Measurements from ENCODE around the gene DGUOK. TPM values are rescaled to one million over a fixed set of nuclear protein-coding genes. Genes with fewer than 3 reads are reported as not detected.
A peak's percentile ranks its signal among the peaks of the same experiment; 100 is the strongest.
"Not testable (repeated sequence)": the region's sequence is repeated elsewhere in the genome, so short reads cannot be mapped to it uniquely, and the experiment has no call there.

Gene DGUOK
- total and polyA plus RNA-seq, 7 donors = 31.6 to 132 (median 48.1) TPM

DNA sequence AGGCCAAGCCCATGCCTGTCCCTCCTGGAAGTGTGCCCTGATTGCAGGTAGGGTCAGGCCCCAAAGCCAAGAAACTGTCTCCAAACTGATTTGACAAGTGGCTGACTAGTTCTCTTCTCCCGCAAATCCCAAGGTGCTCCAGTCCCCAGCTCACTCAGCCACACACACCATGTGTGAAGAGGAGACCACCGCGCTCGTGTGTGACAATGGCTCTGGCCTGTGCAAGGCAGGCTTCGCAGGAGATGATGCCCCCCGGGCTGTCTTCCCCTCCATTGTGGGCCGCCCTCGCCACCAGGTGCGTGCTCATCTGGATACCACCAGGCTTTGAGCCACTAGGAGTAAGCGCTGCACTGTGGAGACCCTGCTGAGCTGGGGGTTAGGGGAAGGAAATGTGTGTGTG lies 25.5 kb upstream of the DGUOK start:
- Histone ChIP-seq H3K36me3 (peaks cover 48 to 84% (median 56%) of the 10 kb centered on the region in 4 donors), H3K4me3 (peak overlapping the region in 3 of 4 donors; percentile 58 to 79 (median 75)), H3K9me3 (no peaks in the 10 kb centered on the region), H3K27ac (peak overlapping the region; percentile 90 to 99 (median 94)), H3K4me1 (peaks cover 0 to 48% (median 35%) of the 10 kb centered on the region in 4 donors), H3K27me3 (no peaks in the 10 kb centered on the region)
- intact Hi-C loops (cut with DNase I) = no loop called here
- TF ChIP-seq POLR2A (IDR thresholded peaks at IDR 0.05) = no peak
- no peak for TF ChIP-seq EP300 (IDR thresholded peaks at IDR 0.05)
- TF ChIP-seq, protein P1, sequence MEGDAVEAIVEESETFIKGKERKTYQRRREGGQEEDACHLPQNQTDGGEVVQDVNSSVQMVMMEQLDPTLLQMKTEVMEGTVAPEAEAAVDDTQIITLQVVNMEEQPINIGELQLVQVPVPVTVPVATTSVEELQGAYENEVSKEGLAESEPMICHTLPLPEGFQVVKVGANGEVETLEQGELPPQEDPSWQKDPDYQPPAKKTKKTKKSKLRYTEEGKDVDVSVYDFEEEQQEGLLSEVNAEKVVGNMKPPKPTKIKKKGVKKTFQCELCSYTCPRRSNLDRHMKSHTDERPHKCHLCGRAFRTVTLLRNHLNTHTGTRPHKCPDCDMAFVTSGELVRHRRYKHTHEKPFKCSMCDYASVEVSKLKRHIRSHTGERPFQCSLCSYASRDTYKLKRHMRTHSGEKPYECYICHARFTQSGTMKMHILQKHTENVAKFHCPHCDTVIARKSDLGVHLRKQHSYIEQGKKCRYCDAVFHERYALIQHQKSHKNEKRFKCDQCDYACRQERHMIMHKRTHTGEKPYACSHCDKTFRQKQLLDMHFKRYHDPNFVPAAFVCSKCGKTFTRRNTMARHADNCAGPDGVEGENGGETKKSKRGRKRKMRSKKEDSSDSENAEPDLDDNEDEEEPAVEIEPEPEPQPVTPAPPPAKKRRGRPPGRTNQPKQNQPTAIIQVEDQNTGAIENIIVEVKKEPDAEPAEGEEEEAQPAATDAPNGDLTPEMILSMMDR (IDR thresholded peaks at IDR 0.05) = no peak
- TF ChIP-seq POLR2AphosphoS5 (IDR thresholded peaks at IDR 0.05) = peak in 3 of 4 donors; percentile 43 to 81 (median 76)
- DNase-seq = peak; percentile 58
- WGBS, 2 donors = 88 to 89% methylated on average over 10 of the region's 10 CpGs

DNA sequence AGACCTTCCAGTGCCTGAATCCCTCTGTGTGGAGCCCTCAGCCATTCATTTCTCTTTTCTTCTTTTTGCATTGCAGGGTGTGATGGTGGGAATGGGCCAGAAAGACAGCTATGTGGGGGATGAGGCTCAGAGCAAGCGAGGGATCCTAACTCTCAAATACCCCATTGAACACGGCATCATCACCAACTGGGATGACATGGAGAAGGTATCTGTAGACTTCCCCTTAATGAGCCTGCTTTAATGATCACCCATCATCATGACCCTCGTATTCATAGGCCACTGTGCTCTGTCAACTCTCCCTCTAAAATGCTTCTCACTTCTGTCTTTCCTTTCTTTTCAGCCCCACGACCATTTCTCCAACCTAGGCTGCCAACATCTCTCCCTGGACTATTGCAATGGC lies 24.4 kb upstream of the DGUOK start:
- peak; percentile 17 for DNase-seq
- TF ChIP-seq POLR2A (IDR thresholded peaks at IDR 0.05) (no peak), POLR2AphosphoS5 (IDR thresholded peaks at IDR 0.05) (peak in 3 of 4 donors; percentile 54 to 81 (median 76))
- WGBS, 2 donors = 83 to 91% methylated on average over 4 of the region's 4 CpGs
- Histone ChIP-seq H3K4me1 (peaks cover 0 to 51% (median 39%) of the 10 kb centered on the region in 4 donors), H3K27me3 (no peaks in the 10 kb centered on the region), H3K9me3 (no peaks in the 10 kb centered on the region), H3K36me3 (peaks cover 36 to 82% (median 49%) of the 10 kb centered on the region in 4 donors), H3K4me3 (peak overlapping the region in 2 of 4 donors; percentile 75 to 79), H3K27ac (peak overlapping the region; percentile 90 to 99 (median 94))
- intact Hi-C loops (cut with DNase I) = no loop called here

DNA sequence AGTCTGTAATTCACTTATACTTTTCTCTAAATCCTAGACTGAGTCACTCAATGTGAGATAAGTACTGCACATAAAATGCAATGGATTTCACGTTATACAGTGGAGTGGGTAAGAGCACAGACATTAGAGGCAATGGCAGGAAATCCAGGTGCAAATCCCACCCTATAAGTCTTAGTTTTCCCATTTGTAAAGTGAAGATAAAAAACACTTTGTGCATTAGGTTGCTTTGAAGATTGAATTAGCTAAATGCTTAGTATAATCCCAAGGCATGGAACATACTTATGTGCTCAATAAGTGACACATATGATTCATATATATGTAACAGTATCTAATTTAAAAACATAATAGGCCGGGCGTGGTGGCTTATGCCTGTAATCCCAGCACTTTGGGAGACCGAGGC lies 23.4 kb upstream of the DGUOK start:
- peak in 2 of 4 donors; percentile 56 to 71 for TF ChIP-seq POLR2AphosphoS5 (IDR thresholded peaks at IDR 0.05)
- TF ChIP-seq, protein P1 (IDR thresholded peaks at IDR 0.05) = no peak
- Histone ChIP-seq H3K4me1 (peaks cover 0 to 61% (median 43%) of the 10 kb centered on the region in 4 donors), H3K4me3 (peak overlapping the region in 1 of 4 donors; percentile 75), H3K27ac (peak overlapping the region; percentile 58 to 99 (median 94)), H3K27me3 (no peaks in the 10 kb centered on the region), H3K9me3 (no peaks in the 10 kb centered on the region), H3K36me3 (peaks cover 28 to 86% (median 56%) of the 10 kb centered on the region in 4 donors)
- peak; percentile 37 for DNase-seq
- intact Hi-C loops (cut with DNase I) = no loop called here
- 91 to 93% methylated on average over 4 of the region's 4 CpGs for WGBS, 2 donors

DNA sequence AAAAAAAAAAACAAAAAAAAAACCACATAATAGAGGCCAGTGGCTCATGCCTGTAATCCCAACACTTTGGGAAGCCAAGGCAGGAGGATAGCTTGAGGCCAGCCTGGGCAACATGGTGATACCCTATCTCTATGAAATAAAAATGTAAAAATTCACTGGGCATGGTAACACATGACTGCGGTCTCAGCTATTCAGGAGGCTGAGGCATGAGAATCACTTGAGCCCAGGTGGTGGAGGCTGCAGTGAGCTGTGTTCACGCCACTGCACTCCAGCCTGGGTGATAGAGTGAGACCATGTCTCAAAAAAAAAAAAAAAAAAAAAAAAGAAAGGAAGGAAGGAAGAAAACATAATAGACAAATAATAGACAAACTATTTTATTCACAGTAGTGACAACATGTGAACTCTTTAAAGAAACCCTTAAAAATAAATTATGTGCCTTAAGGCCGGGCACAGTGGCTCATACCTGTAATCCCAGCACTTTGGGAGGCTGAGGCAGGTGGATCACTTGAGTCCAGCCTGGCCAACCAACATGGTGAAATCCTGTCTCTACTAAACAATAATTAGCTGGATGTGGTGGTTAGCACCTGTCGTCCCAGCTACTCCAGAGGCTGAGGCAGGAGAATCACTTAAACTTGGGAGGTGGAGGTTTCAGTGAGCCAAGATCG lies 22.6 kb upstream of the DGUOK start:
- intact Hi-C loops (cut with DNase I); H3K4me3 ChIP-seq; H3K27me3 ChIP-seq; H3K9me3 ChIP-seq: not testable (repeated sequence)
- 90 to 95% methylated on average over 5 of the region's 5 CpGs for WGBS, 2 donors
- DNase-seq = peak; percentile 52
- TF ChIP-seq POLR2AphosphoS5 (IDR thresholded peaks at IDR 0.05) = peak; percentile 5 to 66 (median 36)
- Histone ChIP-seq H3K4me1 (peaks cover 0 to 68% (median 43%) of the 10 kb centered on the region in 4 donors), H3K36me3 (peaks cover 31 to 88% (median 60%) of the 10 kb centered on the region in 4 donors), H3K27ac (peak overlapping the region; percentile 58 to 99 (median 94))

DNA sequence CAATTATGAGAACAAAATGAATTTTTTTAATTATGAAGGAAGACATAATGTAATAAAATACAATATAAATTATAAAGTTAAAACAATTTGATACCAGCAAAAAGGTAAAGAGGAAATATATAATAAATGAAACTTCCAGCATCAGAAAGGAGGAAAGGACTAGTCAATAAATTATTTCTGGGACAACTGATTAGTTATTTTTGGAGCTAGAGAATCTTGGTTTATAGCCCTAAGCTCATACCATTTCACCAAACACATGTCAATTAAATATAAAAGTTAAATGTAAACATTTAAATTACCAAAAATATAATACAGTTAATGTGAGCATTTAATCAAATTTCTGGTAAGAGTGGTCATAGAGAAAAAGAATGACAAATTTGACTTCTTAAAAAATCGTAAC lies 21.7 kb upstream of the DGUOK start:
- H3K27ac ChIP-seq = peak overlapping the region in 3 of 4 donors; percentile 39 to 99 (median 97)
- no peak for DNase-seq
- H3K4me1 ChIP-seq = peaks cover 0 to 66% (median 42%) of the 10 kb centered on the region in 4 donors
- no peak overlapping the region for H3K4me3 ChIP-seq
- no peaks in the 10 kb centered on the region for H3K9me3 ChIP-seq
- no peaks in the 10 kb centered on the region for H3K27me3 ChIP-seq
- WGBS, 2 donors = 82 to 93% methylated on average over 1 of the region's 1 CpG
- peaks cover 31 to 88% (median 62%) of the 10 kb centered on the region in 4 donors for H3K36me3 ChIP-seq
- intact Hi-C loops (cut with DNase I) = no loop called here
- TF ChIP-seq POLR2AphosphoS5 (IDR thresholded peaks at IDR 0.05) (peak in 2 of 4 donors; percentile 59 to 63), EP300 (IDR thresholded peaks at IDR 0.05) (no peak)

DNA sequence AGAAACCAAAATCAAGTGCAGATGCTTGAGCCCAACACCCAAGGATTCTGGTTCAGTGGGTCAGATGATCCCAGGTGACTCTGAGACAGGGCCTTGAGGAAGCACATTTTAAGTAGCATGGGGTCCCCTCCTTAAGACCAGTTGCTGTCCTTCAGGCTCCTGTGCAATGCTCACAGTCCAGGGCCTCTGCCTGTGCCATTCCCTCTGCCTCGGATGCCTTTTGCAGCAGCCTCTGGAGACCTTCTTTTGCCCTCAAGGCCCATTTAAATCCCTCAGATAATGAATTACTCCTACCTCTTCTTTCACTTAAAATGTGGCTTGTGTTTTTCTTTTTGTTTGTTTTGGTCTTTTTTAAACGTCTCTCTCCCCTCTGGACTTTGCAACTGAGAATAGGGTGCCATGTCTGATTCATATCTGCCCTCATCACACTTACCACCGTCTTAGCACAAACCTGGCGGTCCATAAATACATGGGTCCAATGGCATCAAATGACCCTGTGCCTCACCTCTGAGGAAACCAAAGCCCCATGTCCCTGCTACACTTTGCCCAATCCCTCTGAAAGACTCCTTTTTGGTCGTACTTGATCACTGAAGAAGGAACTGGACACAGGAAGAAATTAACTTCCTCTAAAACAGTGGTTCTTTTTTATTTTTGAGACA lies 19.7 kb upstream of the DGUOK start:
- Histone ChIP-seq H3K36me3 (peaks cover 25 to 85% (median 56%) of the 10 kb centered on the region in 4 donors), H3K27ac (peak overlapping the region; percentile 68 to 99 (median 84)), H3K4me3 (no peak overlapping the region), H3K4me1 (peaks cover 0 to 46% (median 24%) of the 10 kb centered on the region in 4 donors), H3K27me3 (no peaks in the 10 kb centered on the region), H3K9me3 (no peaks in the 10 kb centered on the region)
- intact Hi-C loops (cut with DNase I) = no loop called here
- 77 to 78% methylated on average over 5 of the region's 5 CpGs for WGBS, 2 donors
- peak; percentile 64 for DNase-seq
- TF ChIP-seq POLR2A (IDR thresholded peaks at IDR 0.05) = no peak
- peak; percentile 9 to 69 (median 50) for TF ChIP-seq POLR2AphosphoS5 (IDR thresholded peaks at IDR 0.05)

Measured in sigmoid colon (tissue), 7 donors.